Central memory CD8-positive, alpha-beta T cell (primary cell): ENCODE data around the gene NBAS.
"Not testable (repeated sequence)": the region's sequence is repeated elsewhere in the genome, so short reads cannot be mapped to it uniquely, and the experiment has no call there.

Source experiments
- ATAC-seq: fragments of 150-1000 bp; cut with Tn5 transposase; replicated peaks from 2 replicates; pipeline ENCODE4 v1.10.0; 2022; ENCODE audit warnings: mild to moderate bottlenecking, moderate FRiP score, moderate number of reproducible peaks; ENCODE audit not compliant: poor library complexity, severe bottlenecking; ENCODE audit errors: extremely low read depth
- DNase-seq, 2 donors: peaks; one replicate each; pipeline ENCODE4 v3.0.0; 2021; ENCODE audit warnings: low spot score in 2 of 2
- H3K27ac Mint-ChIP-seq: one replicate; pipeline ENCODE4 v1.8.0; 2022; ENCODE audit warnings: low read depth, mild to moderate bottlenecking, moderate library complexity, mixed read lengths
- H3K27me3 Mint-ChIP-seq: one replicate; pipeline ENCODE4 v1.8.0; 2022; ENCODE audit warnings: mixed read lengths
- H3K36me3 Mint-ChIP-seq: one replicate; pipeline ENCODE4 v1.8.0; 2022; ENCODE audit warnings: mild to moderate bottlenecking, moderate library complexity, mixed read lengths; ENCODE audit not compliant: insufficient read depth
- H3K4me1 Mint-ChIP-seq: one replicate; pipeline ENCODE4 v1.8.0; 2022; ENCODE audit warnings: mixed read lengths
- H3K4me3 Mint-ChIP-seq: one replicate; pipeline ENCODE4 v1.8.0; 2022; ENCODE audit warnings: mild to moderate bottlenecking, moderate library complexity, mixed read lengths
- H3K9me3 Mint-ChIP-seq: one replicate; pipeline ENCODE4 v1.8.0; 2022; ENCODE audit warnings: mixed read lengths

The NBAS gene

DNA sequence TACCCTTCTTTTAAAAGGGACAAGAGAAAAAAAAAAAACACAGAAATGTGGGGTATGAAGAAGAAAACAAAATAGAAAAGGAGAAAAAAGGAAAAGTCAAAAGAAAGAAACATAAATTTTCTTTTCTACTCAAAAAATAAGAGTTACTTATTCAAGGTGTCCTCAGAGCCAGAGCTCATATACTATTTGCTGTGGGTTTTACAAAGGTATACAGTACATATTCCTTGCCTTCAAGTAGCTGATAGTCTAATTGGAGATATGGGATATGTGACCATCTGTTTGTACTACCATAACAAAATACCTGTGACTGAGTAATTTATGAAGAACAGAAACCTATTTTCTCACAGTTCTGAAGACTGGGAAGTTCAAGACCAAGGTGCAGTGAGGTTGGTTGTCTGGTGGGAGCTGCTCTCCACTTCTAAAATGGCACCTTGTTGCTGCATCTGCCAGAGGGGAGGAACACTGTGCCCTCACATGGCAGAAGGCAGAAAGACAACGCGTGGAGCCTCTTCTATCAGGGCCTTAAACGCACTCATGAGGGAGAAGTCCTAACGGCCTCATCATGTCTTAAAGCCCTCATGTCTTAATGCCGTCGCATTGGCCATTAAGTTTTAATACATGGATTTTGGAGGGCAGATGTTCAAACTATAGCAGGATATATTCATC, 33.9 kb downstream of the NBAS start:
- Mint-ChIP-seq H3K36me3 (peaks cover 21% of the 10 kb centered on the region), H3K27ac (no peak overlapping the region), H3K4me3 (no peak overlapping the region), H3K27me3 (no peaks in the 10 kb centered on the region), H3K9me3 (no peaks in the 10 kb centered on the region), H3K4me1 (peaks cover under 1% of the 10 kb centered on the region)
- ATAC-seq (no peak), DNase-seq (no peak)

DNA sequence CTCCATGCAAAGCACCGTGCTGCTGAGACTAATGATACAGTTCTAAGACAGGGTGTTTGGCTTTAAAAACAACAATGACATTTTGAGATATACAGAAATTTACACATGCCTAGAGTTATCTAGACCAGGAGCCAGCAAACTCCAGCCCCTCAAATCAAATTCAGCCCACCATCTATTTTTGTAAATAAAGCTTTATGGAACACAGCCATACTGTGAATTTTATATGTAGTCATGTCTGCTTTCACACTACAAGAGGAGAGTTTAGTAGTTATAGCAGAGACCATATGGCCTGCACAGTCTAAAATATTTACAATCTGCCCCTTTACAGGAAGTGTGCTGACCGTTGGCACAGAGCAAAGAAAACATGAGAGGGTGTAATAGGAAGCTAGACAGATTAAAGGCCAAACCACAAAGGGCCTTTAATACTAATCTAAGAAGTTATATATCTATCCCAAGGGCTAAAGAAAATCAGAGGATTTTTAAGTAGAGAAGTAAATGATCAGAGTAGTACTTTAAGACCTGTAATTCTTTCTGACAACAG, 39.4 kb downstream of the NBAS start:
- H3K27me3 Mint-ChIP-seq: no peaks in the 10 kb centered on the region
- peaks cover 4% of the 10 kb centered on the region for H3K4me1 Mint-ChIP-seq
- no peak for DNase-seq
- H3K36me3 Mint-ChIP-seq: peaks cover 15% of the 10 kb centered on the region
- no peaks in the 10 kb centered on the region for H3K9me3 Mint-ChIP-seq
- no peak overlapping the region for H3K27ac Mint-ChIP-seq
- ATAC-seq: no peak
- H3K4me3 Mint-ChIP-seq: no peak overlapping the region

DNA sequence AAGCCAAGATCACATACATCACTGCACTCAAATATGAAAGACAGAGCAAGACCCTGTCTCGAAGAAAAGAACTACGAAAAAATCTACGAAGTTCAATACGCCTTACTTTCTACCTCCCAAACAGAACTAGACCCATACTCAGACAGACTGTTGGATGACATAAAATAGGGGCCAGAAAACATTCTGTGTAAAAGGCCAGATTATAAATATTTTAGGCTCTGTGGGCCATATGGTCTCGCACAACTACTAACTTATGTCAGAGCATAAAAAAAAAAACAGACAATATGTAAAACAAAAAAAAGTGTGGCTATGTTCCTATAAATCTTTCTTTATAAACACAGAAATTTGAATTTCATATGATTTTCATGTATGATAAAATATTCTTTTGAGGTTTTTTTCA, 40.8 kb downstream of the NBAS start:
- no peak for DNase-seq
- Mint-ChIP-seq H3K36me3 (peaks cover 12% of the 10 kb centered on the region), H3K27me3 (no peaks in the 10 kb centered on the region), H3K4me1 (peaks cover 4% of the 10 kb centered on the region), H3K9me3 (no peaks in the 10 kb centered on the region), H3K27ac (no peak overlapping the region), H3K4me3 (no peak overlapping the region)
- ATAC-seq: no peak

DNA sequence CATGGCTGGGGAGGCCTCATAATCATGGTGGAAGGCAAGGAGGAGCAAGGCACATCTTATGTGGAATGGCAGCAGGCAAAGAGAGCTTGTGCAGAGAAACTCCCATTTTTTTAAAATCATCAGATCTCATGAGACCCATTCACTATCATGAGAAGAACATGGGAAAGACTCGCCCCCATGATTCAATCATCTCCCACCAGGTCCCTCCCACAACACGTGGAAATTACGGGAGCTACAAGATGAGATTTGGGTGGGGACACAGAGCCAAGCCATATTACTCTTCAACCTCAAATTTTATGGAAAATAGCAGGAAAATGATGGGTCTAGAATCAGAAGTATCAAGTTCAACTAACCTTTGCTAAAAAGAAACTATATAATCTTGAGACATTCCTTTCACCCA, 42.4 kb downstream of the NBAS start:
- not testable (repeated sequence) for H3K9me3 Mint-ChIP-seq, DNase-seq, H3K4me1 Mint-ChIP-seq, H3K27ac Mint-ChIP-seq, H3K27me3 Mint-ChIP-seq, ATAC-seq, H3K4me3 Mint-ChIP-seq
- H3K36me3 Mint-ChIP-seq: peaks cover 10% of the 10 kb centered on the region

DNA sequence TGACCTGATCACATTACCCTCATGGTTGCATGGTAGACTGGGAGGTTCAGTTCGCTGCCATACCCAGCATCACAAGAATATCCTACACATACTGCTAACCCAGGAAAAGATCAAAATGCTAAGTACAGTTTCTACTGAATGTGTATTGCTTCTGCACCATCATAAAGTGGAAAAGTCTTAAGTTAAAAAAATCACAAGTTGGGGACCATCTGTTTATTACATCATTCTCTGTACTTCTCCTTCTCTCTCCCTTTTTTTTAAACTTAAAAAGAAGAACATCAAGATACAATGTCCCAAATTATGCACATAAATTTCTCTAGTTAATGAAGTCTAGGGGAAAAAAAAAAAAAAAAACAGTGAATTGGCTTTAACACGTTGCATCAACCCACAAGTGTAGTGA, 43.3 kb downstream of the NBAS start:
- ATAC-seq: no peak
- no peak overlapping the region for H3K27ac Mint-ChIP-seq
- peaks cover 10% of the 10 kb centered on the region for H3K4me1 Mint-ChIP-seq
- no peaks in the 10 kb centered on the region for H3K9me3 Mint-ChIP-seq
- no peak for DNase-seq
- no peaks in the 10 kb centered on the region for H3K27me3 Mint-ChIP-seq
- H3K4me3 Mint-ChIP-seq: no peak overlapping the region
- peaks cover 11% of the 10 kb centered on the region for H3K36me3 Mint-ChIP-seq

DNA sequence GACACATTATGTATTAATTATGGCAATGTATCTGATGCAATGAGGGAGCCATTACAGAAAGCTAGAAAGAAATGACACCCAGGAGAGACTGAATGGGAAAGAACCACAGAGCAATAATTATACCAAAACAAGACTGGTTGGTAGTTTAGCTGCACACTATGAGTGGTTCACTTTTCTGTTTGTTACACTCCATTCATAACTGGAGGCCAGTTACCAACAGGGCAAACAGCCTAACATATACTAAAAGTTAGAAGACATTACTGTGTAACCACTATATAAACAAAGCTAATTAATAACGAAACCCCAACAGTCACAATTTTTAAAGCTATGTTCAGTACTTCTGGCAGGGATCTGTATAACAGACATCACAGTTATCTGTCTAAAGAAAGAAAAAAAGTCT, 49.4 kb downstream of the NBAS start:
- DNase-seq: no peak
- H3K36me3 Mint-ChIP-seq: peaks cover 13% of the 10 kb centered on the region

DNA sequence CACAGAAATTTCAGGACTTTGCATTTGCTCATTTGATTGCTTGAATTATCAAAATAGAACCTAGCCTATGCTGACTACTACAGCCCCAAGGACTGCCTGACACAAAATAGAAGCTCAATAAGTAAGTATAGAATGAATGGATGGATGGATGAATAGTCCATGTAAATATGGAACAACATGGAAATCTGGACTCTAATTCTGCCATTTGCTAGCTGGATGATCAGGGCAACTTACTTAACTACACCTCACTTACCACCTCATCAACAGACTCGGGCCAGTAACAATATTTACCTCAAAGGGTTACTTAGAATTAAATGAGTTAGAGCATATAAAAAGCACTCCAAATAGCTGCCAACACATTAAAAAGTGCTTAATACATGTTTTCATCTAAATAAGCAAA, 50.6 kb downstream of the NBAS start:
- peaks cover 13% of the 10 kb centered on the region for H3K36me3 Mint-ChIP-seq
- no peak overlapping the region for H3K27ac Mint-ChIP-seq
- ATAC-seq (no peak), DNase-seq (no peak)
- peaks cover 11% of the 10 kb centered on the region for H3K4me1 Mint-ChIP-seq
- no peaks in the 10 kb centered on the region for H3K9me3 Mint-ChIP-seq
- H3K4me3 Mint-ChIP-seq: no peak overlapping the region
- H3K27me3 Mint-ChIP-seq: no peaks in the 10 kb centered on the region

More for the DNA sequence above, 49.4 kb downstream of the NBAS start:
- H3K27ac Mint-ChIP-seq: no peak overlapping the region
- H3K27me3 Mint-ChIP-seq: no peaks in the 10 kb centered on the region
- peaks cover 9% of the 10 kb centered on the region for H3K4me1 Mint-ChIP-seq
- no peaks in the 10 kb centered on the region for H3K9me3 Mint-ChIP-seq
- H3K4me3 Mint-ChIP-seq: no peak overlapping the region
- no peak for ATAC-seq

DNA sequence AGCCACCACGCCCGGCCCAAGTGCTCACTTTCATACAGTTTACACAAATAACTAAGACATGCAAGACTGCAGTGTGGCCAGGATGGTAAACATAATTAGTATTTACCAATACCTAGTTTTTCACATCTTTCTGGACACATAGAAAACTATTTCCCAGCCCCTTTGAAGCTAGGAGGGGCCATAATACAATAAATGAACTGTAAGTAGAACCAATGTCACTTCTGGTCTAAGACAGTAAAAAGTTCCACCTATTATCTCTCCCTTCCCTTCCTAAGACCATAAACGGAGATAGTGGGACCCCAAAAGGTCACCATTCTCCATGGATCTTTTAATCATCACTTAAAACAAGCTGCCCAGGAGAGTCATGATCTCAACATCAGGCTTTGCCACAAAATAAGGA, 51.0 kb downstream of the NBAS start:
- DNase-seq (no peak), ATAC-seq (no peak)
- no peak overlapping the region for H3K27ac Mint-ChIP-seq
- peaks cover 11% of the 10 kb centered on the region for H3K4me1 Mint-ChIP-seq
- peaks cover 14% of the 10 kb centered on the region for H3K36me3 Mint-ChIP-seq
- H3K9me3 Mint-ChIP-seq: no peaks in the 10 kb centered on the region
- H3K4me3 Mint-ChIP-seq: no peak overlapping the region
- no peaks in the 10 kb centered on the region for H3K27me3 Mint-ChIP-seq

DNA sequence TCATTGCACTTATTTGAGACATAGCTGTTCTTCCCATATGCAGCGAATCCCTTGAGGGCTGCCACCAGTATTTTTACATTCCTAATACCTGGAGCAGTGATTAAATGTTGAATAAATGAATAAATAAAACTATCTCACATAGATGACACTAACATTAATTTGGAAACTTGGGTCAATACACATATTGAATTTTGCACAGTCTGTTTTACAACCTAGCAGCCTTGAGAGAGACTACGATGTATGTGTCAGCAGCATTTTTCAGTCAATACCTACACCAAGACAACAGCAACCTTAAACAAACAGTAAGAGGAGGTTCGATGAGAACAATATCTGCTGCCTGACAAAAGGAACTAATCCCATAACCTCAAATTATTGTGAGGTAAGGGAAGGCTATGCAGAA, 53.4 kb downstream of the NBAS start:
- DNase-seq: no peak
- ATAC-seq: no peak
- peaks cover 6% of the 10 kb centered on the region for H3K4me1 Mint-ChIP-seq
- no peaks in the 10 kb centered on the region for H3K9me3 Mint-ChIP-seq
- H3K4me3 Mint-ChIP-seq: no peak overlapping the region
- H3K27me3 Mint-ChIP-seq: no peaks in the 10 kb centered on the region
- peaks cover 18% of the 10 kb centered on the region for H3K36me3 Mint-ChIP-seq
- H3K27ac Mint-ChIP-seq: no peak overlapping the region

DNA sequence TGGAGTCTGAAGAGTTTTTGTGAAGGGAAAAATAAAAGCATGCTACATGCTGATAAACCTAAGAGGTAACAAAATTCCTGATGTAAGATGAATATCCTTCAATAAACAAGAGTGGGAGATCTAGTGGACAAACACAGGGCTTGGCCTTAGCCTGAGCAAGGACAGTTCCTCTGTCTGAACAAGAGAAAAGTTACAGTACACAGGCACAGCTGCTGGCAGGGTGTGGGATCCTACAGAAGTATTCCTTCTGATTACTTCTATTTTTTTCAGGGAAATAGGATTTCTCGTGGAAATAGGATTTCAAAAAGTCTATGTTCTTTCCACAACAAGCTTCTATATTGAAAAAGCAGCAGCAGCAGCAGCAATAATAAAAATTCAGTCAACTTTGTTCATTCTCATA, 54.1 kb downstream of the NBAS start:
- H3K9me3 Mint-ChIP-seq: no peaks in the 10 kb centered on the region
- H3K36me3 Mint-ChIP-seq: peaks cover 20% of the 10 kb centered on the region
- no peaks in the 10 kb centered on the region for H3K27me3 Mint-ChIP-seq
- H3K27ac Mint-ChIP-seq: no peak overlapping the region
- H3K4me1 Mint-ChIP-seq: peaks cover 6% of the 10 kb centered on the region
- no peak overlapping the region for H3K4me3 Mint-ChIP-seq
- DNase-seq: no peak
- no peak for ATAC-seq

DNA sequence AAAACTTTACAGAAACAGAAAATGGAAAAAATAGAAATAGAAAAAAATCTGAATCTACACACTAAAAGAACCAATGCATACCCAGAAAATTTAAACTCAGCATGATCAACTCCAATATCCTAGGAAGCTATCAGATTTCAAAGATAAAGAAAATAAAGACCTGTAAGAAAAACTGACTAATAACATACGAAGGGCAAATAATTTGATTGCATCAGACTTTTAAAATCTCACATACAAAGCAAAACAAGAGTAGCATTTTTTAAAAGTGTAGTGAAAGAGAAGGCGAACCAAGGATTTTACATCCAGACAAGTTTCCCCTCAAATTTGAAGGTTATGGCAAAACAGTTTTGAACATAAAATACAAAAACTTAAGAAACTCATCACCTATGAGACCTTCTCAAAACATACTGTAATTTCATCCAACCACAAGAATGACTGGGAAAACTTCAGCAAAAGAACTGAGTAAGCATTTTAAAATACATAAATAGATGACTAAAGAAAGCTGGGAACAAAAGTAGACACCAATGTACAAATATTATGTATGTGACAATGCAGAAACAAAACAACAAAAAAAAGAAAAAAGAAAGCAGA, 54.8 kb downstream of the NBAS start:
- no peak for ATAC-seq
- no peak overlapping the region for H3K4me3 Mint-ChIP-seq
- H3K27ac Mint-ChIP-seq: peak overlapping the region; percentile 29
- peaks cover 19% of the 10 kb centered on the region for H3K36me3 Mint-ChIP-seq
- peaks cover 6% of the 10 kb centered on the region for H3K4me1 Mint-ChIP-seq
- H3K27me3 Mint-ChIP-seq: no peaks in the 10 kb centered on the region
- no peaks in the 10 kb centered on the region for H3K9me3 Mint-ChIP-seq
- DNase-seq: no peak

DNA sequence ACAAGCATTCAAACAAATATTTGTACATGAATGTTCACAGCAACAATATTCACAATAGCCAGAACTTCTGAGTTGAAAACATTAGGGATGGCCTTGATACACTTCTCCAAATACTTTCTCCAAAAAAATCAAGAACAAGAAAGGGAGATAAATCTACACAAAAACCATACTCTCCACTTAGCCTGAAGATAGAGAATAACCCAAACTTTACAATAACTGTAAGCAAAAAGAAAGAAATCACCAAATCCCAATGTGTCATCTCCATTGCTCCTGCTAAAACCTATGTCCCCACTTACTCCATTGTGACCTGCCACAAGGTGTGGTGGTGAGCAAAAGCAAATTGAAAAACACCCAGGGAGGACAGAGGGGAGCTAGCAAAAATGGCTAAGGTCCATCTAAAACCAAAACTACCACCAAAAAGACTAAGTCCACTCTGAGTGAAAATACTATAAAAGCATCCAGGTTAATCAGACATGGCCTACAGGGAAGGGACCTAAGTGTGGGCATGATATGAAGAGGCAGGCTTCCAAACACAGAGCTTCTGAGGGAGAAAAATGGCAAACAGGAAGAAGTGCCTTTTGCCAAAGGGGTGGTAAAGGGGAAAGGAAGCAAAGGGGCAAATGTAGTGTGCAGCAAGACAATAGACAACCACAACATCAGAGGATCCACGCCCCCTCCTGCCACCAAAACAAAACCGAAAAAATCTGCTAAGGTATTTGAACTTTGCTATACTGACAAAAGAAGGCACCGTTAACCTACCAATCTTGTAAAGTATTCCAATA, 56.1 kb downstream of the NBAS start:
- peaks cover 15% of the 10 kb centered on the region for H3K36me3 Mint-ChIP-seq
- H3K27me3 Mint-ChIP-seq: no peaks in the 10 kb centered on the region

DNA sequence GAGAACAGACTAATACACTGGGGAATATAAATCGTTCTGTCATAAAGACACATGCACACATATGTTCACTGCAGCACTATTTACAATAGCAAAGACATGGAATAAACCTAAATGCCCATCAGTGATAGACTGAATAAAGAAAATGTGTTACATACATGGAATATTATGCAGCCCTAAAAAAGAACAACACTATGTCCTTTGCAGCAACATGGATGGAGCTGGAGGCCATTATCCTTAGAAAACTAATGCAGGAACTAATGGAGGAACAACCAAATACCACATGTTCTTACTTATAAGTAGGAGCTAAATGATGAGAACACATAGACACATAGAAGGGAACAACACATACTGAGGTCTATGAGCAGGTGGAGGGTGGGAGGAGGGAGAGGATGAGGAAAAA, 61.9 kb downstream of the NBAS start:
- H3K4me3 Mint-ChIP-seq, H3K4me1 Mint-ChIP-seq, H3K9me3 Mint-ChIP-seq, H3K27ac Mint-ChIP-seq, DNase-seq, H3K27me3 Mint-ChIP-seq, ATAC-seq: not testable (repeated sequence)
- peaks cover 19% of the 10 kb centered on the region for H3K36me3 Mint-ChIP-seq

More for the DNA sequence above, 56.1 kb downstream of the NBAS start:
- no peak overlapping the region for H3K4me3 Mint-ChIP-seq
- ATAC-seq: no peak
- DNase-seq: no peak
- peaks cover 6% of the 10 kb centered on the region for H3K4me1 Mint-ChIP-seq
- no peaks in the 10 kb centered on the region for H3K9me3 Mint-ChIP-seq
- no peak overlapping the region for H3K27ac Mint-ChIP-seq
